Uterus (tissue), 4 donors: ENCODE measurements around the gene ITGA6. TPM values are rescaled to one million over a fixed set of nuclear protein-coding genes. Genes with fewer than 3 reads are reported as not detected.

Experiments
- DNase-seq, 2 donors: peaks; one replicate each; pipeline ENCODE4 v3.0.0-alpha.2; 2019 to 2020
- H3K27ac ChIP-seq, 2 donors: fragments of 200-600 bp; sonication (generic); 1 replicate in 1 of 2; 2 replicates in 1 of 2; pipeline ENCODE4 v1.5.1; 2016 to 2018
- H3K27me3 ChIP-seq, 2 donors: fragments of 200-600 bp; sonication (generic); one replicate each; pipeline ENCODE4 v1.5.1; 2018 to 2019; ENCODE audit warnings: control low read depth in 1 of 2
- H3K36me3 ChIP-seq, 2 donors: fragments of 200-600 bp; sonication (generic); one replicate each; pipeline ENCODE4 v1.5.1; 2019; ENCODE audit warnings: control low read depth in 1 of 2
- H3K4me1 ChIP-seq, 2 donors: fragments of 200-600 bp; sonication (generic); one replicate each; pipeline ENCODE4 v1.5.1; 2018 to 2019; ENCODE audit warnings: control low read depth in 1 of 2
- H3K4me3 ChIP-seq, 2 donors: fragments of 200-600 bp; sonication (generic); 1 replicate in 1 of 2; 2 replicates in 1 of 2; pipeline ENCODE4 v1.5.1; 2018 to 2019; ENCODE audit warnings: mild to moderate bottlenecking in 1 of 2
- H3K9me3 ChIP-seq, 2 donors: fragments of 200-600 bp; sonication (generic); one replicate each; pipeline ENCODE4 v1.5.1; 2019; ENCODE audit warnings: control low read depth in 1 of 2
- CTCF ChIP-seq, 4 experiments: fragments of 200-600 bp in 2 of 4; fragments of 450-650 bp in 2 of 4; sonication (generic) in 2 of 4; IDR thresholded peaks; one replicate each; pipeline ENCODE4 v1.5.1; 2016 to 2019; ENCODE audit warnings: antibody characterized with exemption in 4 of 4, mild to moderate bottlenecking in 2 of 4, moderate library complexity in 1 of 4
- POLR2A ChIP-seq, 2 donors: fragments of 450-650 bp; IDR thresholded peaks; one replicate each; pipeline ENCODE4 v1.6.1; 2016; ENCODE audit warnings: antibody characterized with exemption in 2 of 2, mild to moderate bottlenecking in 1 of 2, moderate library complexity in 1 of 2
- intact Hi-C: fragments of 100-400 bp; cut with DNase I; formaldehyde crosslinking; loops from one replicate; pipeline ENCODE4 v1.15.1; 2023; ENCODE audit warnings: low total_unique reads
- total RNA-seq, 4 donors: library from RNA; depleted of rRNA in 3 of 4; stranded (reverse); fragments of >200 nt in 3 of 4; gene quantifications; one replicate each; pipeline versions ENCODE4 v1.1.0 to v1.2.4, GENCODE V29; 2014 to 2023
- donor health status: DM: yes; HTN: yes; CAD: no.

ITGA6 gene
- total RNA-seq, 4 donors from 2014 or later = 57.4 to 195 (median 120) TPM

- H3K4me1 ChIP-seq = no peaks in the 10 kb centered on the region
- intact Hi-C loops = no loop called here
- no peak overlapping the region for H3K4me3 ChIP-seq
- no peaks in the 10 kb centered on the region for H3K36me3 ChIP-seq
- no peak for TF ChIP-seq POLR2A (IDR thresholded peaks at IDR 0.05)
- TF ChIP-seq CTCF (IDR thresholded peaks at IDR 0.05) = no peak
- H3K27ac ChIP-seq = no peak overlapping the region
- no peak for DNase-seq
- no peaks in the 10 kb centered on the region for H3K9me3 ChIP-seq
- no peaks in the 10 kb centered on the region for H3K27me3 ChIP-seq
Measured at GRCh38 chr2:172484706-172485105, 57.3 kb downstream of the ITGA6 start.

GRCh38 chr2:172488556-172488955 lies 61.2 kb downstream of the ITGA6 start:
- no peak for DNase-seq
- Histone ChIP-seq H3K27ac (no peak overlapping the region), H3K9me3 (no peaks in the 10 kb centered on the region), H3K4me1 (no peaks in the 10 kb centered on the region), H3K36me3 (no peaks in the 10 kb centered on the region), H3K27me3 (no peaks in the 10 kb centered on the region), H3K4me3 (no peak overlapping the region)
- intact Hi-C loops = no loop called here
- TF ChIP-seq CTCF (IDR thresholded peaks at IDR 0.05) (no peak), POLR2A (IDR thresholded peaks at IDR 0.05) (no peak)

- intact Hi-C loops = no loop called here
- H3K36me3 ChIP-seq = no peaks in the 10 kb centered on the region
- no peak overlapping the region for H3K27ac ChIP-seq
- no peaks in the 10 kb centered on the region for H3K9me3 ChIP-seq
- TF ChIP-seq POLR2A (IDR thresholded peaks at IDR 0.05) (no peak), CTCF (IDR thresholded peaks at IDR 0.05) (no peak)
- no peak overlapping the region for H3K4me3 ChIP-seq
- DNase-seq = no peak
- no peaks in the 10 kb centered on the region for H3K4me1 ChIP-seq
- H3K27me3 ChIP-seq = no peaks in the 10 kb centered on the region
Measured at GRCh38 chr2:172489681-172490080, 62.3 kb downstream of the ITGA6 start.

GRCh38 chr2:172496160-172496608 lies 68.8 kb downstream of the ITGA6 start:
- no peaks in the 10 kb centered on the region for H3K36me3 ChIP-seq
- H3K4me3 ChIP-seq = no peak overlapping the region
- no peaks in the 10 kb centered on the region for H3K9me3 ChIP-seq
- no peak for TF ChIP-seq POLR2A (IDR thresholded peaks at IDR 0.05)
- no peak for TF ChIP-seq CTCF (IDR thresholded peaks at IDR 0.05)
- H3K27me3 ChIP-seq = no peaks in the 10 kb centered on the region
- H3K4me1 ChIP-seq = no peaks in the 10 kb centered on the region
- DNase-seq = no peak
- no peak overlapping the region for H3K27ac ChIP-seq
- intact Hi-C loops = no loop called here

GRCh38 chr2:172507199-172507598 lies 79.8 kb downstream of the ITGA6 start:
- H3K27me3 ChIP-seq = no peaks in the 10 kb centered on the region
- no peaks in the 10 kb centered on the region for H3K9me3 ChIP-seq
- intact Hi-C loops = no loop called here
- H3K4me1 ChIP-seq = no peaks in the 10 kb centered on the region
- no peak for DNase-seq
- H3K27ac ChIP-seq = no peak overlapping the region
- TF ChIP-seq CTCF (IDR thresholded peaks at IDR 0.05) = no peak
- no peak for TF ChIP-seq POLR2A (IDR thresholded peaks at IDR 0.05)
- no peaks in the 10 kb centered on the region for H3K36me3 ChIP-seq
- H3K4me3 ChIP-seq = no peak overlapping the region
